KMS-11 (cell line): ENCODE results near the gene TRIO.

Experiments
- H2AFZ ChIP-seq: fragments of 200-600 bp; sonication (generic); 2 replicates; pipeline ENCODE4 v1.6.1; 2016; ENCODE audit warnings: antibody characterized with exemption, mixed run types, low read depth
- H3K27ac ChIP-seq: fragments of 200-600 bp; sonication (generic); 2 replicates; pipeline ENCODE4 v1.6.1; 2016; ENCODE audit warnings: mild to moderate bottlenecking, mixed run types
- H3K27me3 ChIP-seq: fragments of 200-600 bp; sonication (generic); 2 replicates; pipeline ENCODE4 v1.6.1; 2017; ENCODE audit warnings: mild to moderate bottlenecking, low read depth, mixed run types, moderate library complexity; ENCODE audit not compliant: insufficient read depth
- H3K36me3 ChIP-seq: fragments of 200-600 bp; sonication (generic); 2 replicates; pipeline ENCODE4 v1.6.1; 2017; ENCODE audit warnings: mild to moderate bottlenecking, mixed run types; ENCODE audit not compliant: insufficient read depth
- H3K4me1 ChIP-seq: fragments of 200-600 bp; sonication (generic); 2 replicates; pipeline ENCODE4 v1.6.1; 2016; ENCODE audit warnings: mild to moderate bottlenecking, low read depth, mixed run types; ENCODE audit not compliant: poor library complexity, severe bottlenecking
- H3K4me2 ChIP-seq: fragments of 200-600 bp; sonication (generic); 2 replicates; pipeline ENCODE4 v1.7.0; 2016; ENCODE audit warnings: mild to moderate bottlenecking, mixed run types
- H3K4me3 ChIP-seq: fragments of 200-600 bp; sonication (generic); IDR thresholded peaks from 2 replicates; pipeline ENCODE4 v1.6.1; 2017; ENCODE audit warnings: low read depth, low read length, mixed read lengths; ENCODE audit not compliant: insufficient read depth
- H3K79me2 ChIP-seq: fragments of 200-600 bp; sonication (generic); 2 replicates; pipeline ENCODE4 v1.6.1; 2016; ENCODE audit warnings: low read depth, mixed run types; ENCODE audit not compliant: insufficient read depth
- H3K9ac ChIP-seq: fragments of 200-600 bp; sonication (generic); 2 replicates; pipeline ENCODE4 v1.6.1; 2016; ENCODE audit warnings: mild to moderate bottlenecking, mixed run types
- H4K20me1 ChIP-seq: fragments of 200-600 bp; sonication (generic); 2 replicates; pipeline ENCODE4 v1.6.1; 2016; ENCODE audit warnings: mild to moderate bottlenecking, mixed run types; ENCODE audit not compliant: insufficient read depth
- TF ChIP-seq, protein P1 (sequence below): fragments of 200-600 bp; sonication (generic); conservative IDR thresholded peaks from 2 replicates; pipeline ENCODE4 v1.6.1; 2017; ENCODE audit warnings: low read depth, mild to moderate bottlenecking, antibody characterized with exemption, low read length, moderate library complexity, mixed read lengths

The TRIO gene

GRCh38 chr5:14471507-14471906 is 328.4 kb downstream of the TRIO start:
- H3K9ac ChIP-seq, result no peak overlapping the region
- TF ChIP-seq, protein P1, sequence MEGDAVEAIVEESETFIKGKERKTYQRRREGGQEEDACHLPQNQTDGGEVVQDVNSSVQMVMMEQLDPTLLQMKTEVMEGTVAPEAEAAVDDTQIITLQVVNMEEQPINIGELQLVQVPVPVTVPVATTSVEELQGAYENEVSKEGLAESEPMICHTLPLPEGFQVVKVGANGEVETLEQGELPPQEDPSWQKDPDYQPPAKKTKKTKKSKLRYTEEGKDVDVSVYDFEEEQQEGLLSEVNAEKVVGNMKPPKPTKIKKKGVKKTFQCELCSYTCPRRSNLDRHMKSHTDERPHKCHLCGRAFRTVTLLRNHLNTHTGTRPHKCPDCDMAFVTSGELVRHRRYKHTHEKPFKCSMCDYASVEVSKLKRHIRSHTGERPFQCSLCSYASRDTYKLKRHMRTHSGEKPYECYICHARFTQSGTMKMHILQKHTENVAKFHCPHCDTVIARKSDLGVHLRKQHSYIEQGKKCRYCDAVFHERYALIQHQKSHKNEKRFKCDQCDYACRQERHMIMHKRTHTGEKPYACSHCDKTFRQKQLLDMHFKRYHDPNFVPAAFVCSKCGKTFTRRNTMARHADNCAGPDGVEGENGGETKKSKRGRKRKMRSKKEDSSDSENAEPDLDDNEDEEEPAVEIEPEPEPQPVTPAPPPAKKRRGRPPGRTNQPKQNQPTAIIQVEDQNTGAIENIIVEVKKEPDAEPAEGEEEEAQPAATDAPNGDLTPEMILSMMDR, result no peak
- H2AFZ ChIP-seq, result no peak overlapping the region
- H3K4me3 ChIP-seq, result no peak overlapping the region
- H3K27ac ChIP-seq, result no peak overlapping the region
- H3K79me2 ChIP-seq, result no peaks in the 10 kb centered on the region
- H3K27me3 ChIP-seq, result no peaks in the 10 kb centered on the region
- H3K36me3 ChIP-seq, result no peaks in the 10 kb centered on the region
- no peaks in the 10 kb centered on the region for H4K20me1 ChIP-seq
- H3K4me1 ChIP-seq, result no peaks in the 10 kb centered on the region
- H3K4me2 ChIP-seq, result no peak overlapping the region

DNA sequence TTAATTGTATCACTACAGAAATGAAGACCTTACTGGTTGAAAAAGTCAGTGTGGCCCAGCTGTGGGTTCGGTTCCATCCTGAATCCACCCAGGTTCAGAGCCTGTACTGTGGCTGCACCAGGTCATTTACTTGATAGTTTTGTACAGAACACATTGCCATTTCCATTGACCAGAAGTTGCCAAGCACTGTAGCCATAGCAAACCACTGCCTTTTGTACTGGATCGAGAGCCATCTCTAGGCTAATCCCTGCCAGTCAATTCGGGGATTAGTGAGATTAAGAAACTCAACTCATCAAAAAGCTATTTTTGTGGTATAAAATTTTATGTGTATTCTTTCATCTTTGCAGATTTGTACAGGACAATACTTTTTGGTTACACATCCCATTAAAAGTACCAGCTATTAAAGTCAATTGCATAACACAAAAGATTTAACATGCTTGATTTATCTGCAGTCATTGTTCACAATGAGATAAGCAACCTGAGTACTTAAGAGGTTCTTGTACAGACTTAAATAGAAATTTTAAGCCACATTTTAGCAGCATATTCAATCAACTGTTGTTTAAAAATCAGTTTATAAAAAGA is 329.9 kb downstream of the TRIO start:
- no peak overlapping the region for H2AFZ ChIP-seq
- H3K4me2 ChIP-seq, result no peak overlapping the region
- no peaks in the 10 kb centered on the region for H3K27me3 ChIP-seq
- H3K27ac ChIP-seq, result no peak overlapping the region
- no peak overlapping the region for H3K9ac ChIP-seq
- H3K79me2 ChIP-seq, result no peaks in the 10 kb centered on the region
- H3K4me3 ChIP-seq, result no peak overlapping the region
- 0 out of 2 replicates have a peak, but pooled peaks cover 3% of the 10 kb centered on the region for H3K36me3 ChIP-seq
- TF ChIP-seq, protein P1, result no peak
- no peaks in the 10 kb centered on the region for H3K4me1 ChIP-seq
- H4K20me1 ChIP-seq, result no peaks in the 10 kb centered on the region

- H3K27me3 ChIP-seq, result no peaks in the 10 kb centered on the region
- no peak overlapping the region for H3K4me3 ChIP-seq
- H3K4me1 ChIP-seq, result no peaks in the 10 kb centered on the region
- no peaks in the 10 kb centered on the region for H3K79me2 ChIP-seq
- no peak overlapping the region for H2AFZ ChIP-seq
- H4K20me1 ChIP-seq, result no peaks in the 10 kb centered on the region
- TF ChIP-seq, protein P1, result no peak
- H3K36me3 ChIP-seq, result 0 out of 2 replicates have a peak, but pooled peaks cover 3% of the 10 kb centered on the region
- no peak overlapping the region for H3K4me2 ChIP-seq
- H3K9ac ChIP-seq, result no peak overlapping the region
- H3K27ac ChIP-seq, result no peak overlapping the region
Measured at GRCh38 chr5:14475045-14475444, 331.9 kb downstream of the TRIO start.

GRCh38 chr5:14476786-14477435 is 333.8 kb downstream of the TRIO start:
- H3K36me3 ChIP-seq, result peaks cover 3% of the 10 kb centered on the region; the same call in 1 of the 2 replicates
- H3K4me1 ChIP-seq, result no peaks in the 10 kb centered on the region
- H4K20me1 ChIP-seq, result no peaks in the 10 kb centered on the region
- TF ChIP-seq, protein P1, result no peak
- H3K4me3 ChIP-seq, result no peak overlapping the region
- H3K4me2 ChIP-seq, result no peak overlapping the region
- H3K9ac ChIP-seq, result no peak overlapping the region
- no peaks in the 10 kb centered on the region for H3K27me3 ChIP-seq
- H3K79me2 ChIP-seq, result no peaks in the 10 kb centered on the region
- H3K27ac ChIP-seq, result no peak overlapping the region
- H2AFZ ChIP-seq, result no peak overlapping the region
